ENCODE data around the gene MTX3.

MTX3 gene

GRCh38 chr5:80034962-80035821 is 44.1 kb upstream of the MTX3 start, which contains the start of gene THBS4:
Gene THBS4, plus strand, starts transcription at chr5:80035348. Its CDS starts 190 bp downstream, at chr5:80035538.
- no peak for TF ChIP-seq CTCF (IDR thresholded peaks at IDR 0.05; ENCODE audit: insufficient read depth, low read length, poor library complexity, severe bottlenecking)
- Histone ChIP-seq H3K4me3 (replicated peaks; ENCODE audit: low read depth, low read length) (no peak within 1 kb of the TSS), H3K27me3 (replicated peaks; ENCODE audit: control insufficient read depth, insufficient read depth, low read length) (0 out of 2 replicates have a peak, but pooled peaks cover 2% of the 10 kb centered on the region), H3K36me3 (ENCODE audit: control insufficient read depth, insufficient read depth, low read length) (no peaks in the 10 kb centered on the region)
- DNase-seq (ENCODE audit: extremely low read depth, insufficient read length) = peak; percentile 3

- DNase-seq (ENCODE audit: extremely low read depth, insufficient read length) = no peak
- no peak overlapping the region for H3K4me3 ChIP-seq (replicated peaks; ENCODE audit: low read depth, low read length)
- H3K27me3 ChIP-seq (replicated peaks; ENCODE audit: control insufficient read depth, insufficient read depth, low read length) = 0 out of 2 replicates have a peak, but pooled peaks cover 2% of the 10 kb centered on the region
- no peaks in the 10 kb centered on the region for H3K36me3 ChIP-seq (ENCODE audit: control insufficient read depth, insufficient read depth, low read length)
- no peak for TF ChIP-seq CTCF (IDR thresholded peaks at IDR 0.05; ENCODE audit: insufficient read depth, low read length, poor library complexity, severe bottlenecking)
Observed at GRCh38 chr5:80034559-80034958, 43.5 kb upstream of the MTX3 start.

GRCh38 chr5:80033513-80033912 is 42.5 kb upstream of the MTX3 start:
- no peak overlapping the region for H3K4me3 ChIP-seq (replicated peaks; ENCODE audit: low read depth, low read length)

GRCh38 chr5:80031109-80031508 is 40.0 kb upstream of the MTX3 start:
- no peak overlapping the region for H3K4me3 ChIP-seq (replicated peaks; ENCODE audit: low read depth, low read length)
- no peaks in the 10 kb centered on the region for H3K36me3 ChIP-seq (ENCODE audit: control insufficient read depth, insufficient read depth, low read length)
- 0 out of 2 replicates have a peak, but pooled peaks cover 2% of the 10 kb centered on the region for H3K27me3 ChIP-seq (replicated peaks; ENCODE audit: control insufficient read depth, insufficient read depth, low read length)
- TF ChIP-seq CTCF (IDR thresholded peaks at IDR 0.05; ENCODE audit: insufficient read depth, low read length, poor library complexity, severe bottlenecking) = no peak
- DNase-seq (ENCODE audit: extremely low read depth, insufficient read length) = no peak

More at GRCh38 chr5:80033513-80033912, 42.5 kb upstream of the MTX3 start:
- no peaks in the 10 kb centered on the region for H3K36me3 ChIP-seq (ENCODE audit: control insufficient read depth, insufficient read depth, low read length)
- no peak for DNase-seq (ENCODE audit: extremely low read depth, insufficient read length)
- 0 out of 2 replicates have a peak, but pooled peaks cover 2% of the 10 kb centered on the region for H3K27me3 ChIP-seq (replicated peaks; ENCODE audit: control insufficient read depth, insufficient read depth, low read length)
- TF ChIP-seq CTCF (IDR thresholded peaks at IDR 0.05; ENCODE audit: insufficient read depth, low read length, poor library complexity, severe bottlenecking) = no peak

- TF ChIP-seq CTCF (IDR thresholded peaks at IDR 0.05; ENCODE audit: insufficient read depth, low read length, poor library complexity, severe bottlenecking) = no peak
- H3K36me3 ChIP-seq (ENCODE audit: control insufficient read depth, insufficient read depth, low read length) = no peaks in the 10 kb centered on the region
- no peaks in the 10 kb centered on the region for H3K27me3 ChIP-seq (replicated peaks; ENCODE audit: control insufficient read depth, insufficient read depth, low read length)
- DNase-seq (ENCODE audit: extremely low read depth, insufficient read length) = no peak
- H3K4me3 ChIP-seq (replicated peaks; ENCODE audit: low read depth, low read length) = no peak overlapping the region
Observed at GRCh38 chr5:80026841-80027240, 35.8 kb upstream of the MTX3 start.
